ENCODE measurements around the gene IL9. TPM values are rescaled to one million over a fixed set of nuclear protein-coding genes. Genes with fewer than 3 reads are reported as not detected.

IL9 gene
- polyA plus RNA-seq, 3 donors = not detected

DNA sequence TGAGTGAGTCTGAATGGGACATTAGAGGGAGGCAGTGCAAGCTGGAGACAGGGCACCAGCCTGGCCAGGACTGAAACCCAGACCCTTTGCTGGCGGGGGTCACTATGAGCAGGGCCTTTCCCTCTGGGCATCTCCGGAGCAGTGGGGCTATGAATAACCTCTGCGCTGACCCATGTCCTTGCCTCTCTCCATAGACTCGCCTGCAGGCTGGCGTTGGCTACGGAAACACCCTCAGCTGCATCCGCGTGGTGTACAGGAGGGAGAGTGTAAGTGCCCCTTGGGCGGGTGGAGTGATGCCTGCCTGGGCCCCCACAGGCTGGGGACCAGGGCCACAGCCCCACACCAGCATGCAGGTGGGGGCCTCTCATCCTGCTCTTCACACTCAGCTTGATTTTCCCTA is 45.4 kb downstream of the IL9 start:
- DNase-seq (ENCODE audit: extremely low read depth in 1 of 11, low read depth in 9 of 11, low spot score in 4 of 11) = no peak

DNA sequence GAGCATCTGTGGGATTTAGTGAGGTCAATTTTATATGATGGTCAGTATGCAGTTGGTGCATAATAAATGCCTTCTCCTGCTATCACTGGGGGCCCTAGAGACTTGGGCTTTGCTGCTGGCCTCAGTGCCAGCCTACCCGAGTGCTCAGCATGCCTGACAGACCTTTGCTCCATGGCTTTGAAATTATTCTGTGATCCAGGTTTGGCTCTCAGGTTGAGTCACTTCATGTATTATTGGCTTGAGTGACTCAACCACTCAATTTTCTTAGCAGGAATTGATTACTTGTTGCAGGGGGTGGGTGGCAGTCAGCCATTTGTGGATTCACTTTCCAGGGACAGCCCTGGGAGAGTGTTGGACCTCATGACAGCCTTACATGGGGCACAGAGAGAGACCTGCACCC is 47.7 kb downstream of the IL9 start:
- no peak for DNase-seq (ENCODE audit: extremely low read depth in 1 of 11, low read depth in 9 of 11, low spot score in 4 of 11)

DNA sequence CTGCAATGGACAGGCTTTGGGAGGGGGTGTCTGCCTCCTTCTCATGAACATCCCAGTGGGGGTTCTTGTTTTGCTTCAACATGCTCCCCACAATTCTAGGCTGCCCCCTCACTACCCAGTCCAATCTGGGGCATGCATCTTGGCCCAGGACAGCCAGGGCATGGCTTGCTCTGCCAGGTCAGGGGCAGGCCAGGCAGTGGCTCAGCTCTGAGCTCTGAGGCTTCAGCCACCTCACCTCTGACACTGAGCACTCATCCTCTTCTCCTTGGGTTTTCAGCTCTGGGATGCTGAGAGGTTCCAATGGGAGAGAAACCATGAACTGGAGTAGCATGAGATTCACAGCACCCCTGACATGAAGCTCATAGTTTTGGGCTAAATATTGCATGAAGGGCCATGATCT is 49.3 kb downstream of the IL9 start:
- DNase-seq (ENCODE audit: extremely low read depth in 1 of 11, low read depth in 9 of 11, low spot score in 4 of 11) = no peak

DNA sequence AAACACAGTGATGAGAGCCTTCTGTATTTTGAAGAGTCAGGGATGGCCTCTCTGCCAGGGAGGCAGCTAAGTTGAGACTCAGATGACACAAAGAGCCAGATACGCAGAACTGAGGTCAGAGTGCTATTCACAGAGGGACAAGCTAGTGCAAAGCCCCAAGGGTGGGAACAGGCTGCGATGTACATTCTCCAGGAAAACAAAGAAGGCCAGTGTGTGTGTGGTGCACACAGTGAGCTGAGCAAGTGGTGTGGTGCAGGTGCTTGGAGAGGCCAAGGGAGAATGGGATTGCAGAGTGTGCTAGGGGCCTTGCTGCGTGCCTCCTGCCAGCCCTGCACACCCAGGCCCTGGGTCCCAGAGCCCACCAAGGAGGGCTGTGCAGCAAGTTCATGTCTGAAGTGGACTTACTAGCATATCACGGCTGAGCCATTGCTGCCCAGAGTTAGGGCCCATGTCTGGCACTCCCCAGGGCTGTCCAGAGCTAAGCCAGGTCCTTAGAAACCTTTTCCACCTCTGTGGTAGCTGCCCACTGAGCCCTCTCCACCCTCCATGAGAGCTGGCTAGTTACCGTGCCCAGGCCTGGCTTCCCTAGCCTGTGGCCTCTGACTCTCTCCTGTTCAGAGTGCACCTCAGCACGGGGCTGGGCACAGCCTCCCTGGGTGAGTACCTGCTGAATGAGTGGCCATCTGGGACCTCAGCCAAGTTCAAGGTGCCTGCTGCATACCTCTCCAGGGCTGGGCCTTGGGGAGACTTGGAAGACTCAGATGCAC is 51.9 kb downstream of the IL9 start:
- no peak for DNase-seq (ENCODE audit: extremely low read depth in 1 of 11, low read depth in 9 of 11, low spot score in 4 of 11)

DNA sequence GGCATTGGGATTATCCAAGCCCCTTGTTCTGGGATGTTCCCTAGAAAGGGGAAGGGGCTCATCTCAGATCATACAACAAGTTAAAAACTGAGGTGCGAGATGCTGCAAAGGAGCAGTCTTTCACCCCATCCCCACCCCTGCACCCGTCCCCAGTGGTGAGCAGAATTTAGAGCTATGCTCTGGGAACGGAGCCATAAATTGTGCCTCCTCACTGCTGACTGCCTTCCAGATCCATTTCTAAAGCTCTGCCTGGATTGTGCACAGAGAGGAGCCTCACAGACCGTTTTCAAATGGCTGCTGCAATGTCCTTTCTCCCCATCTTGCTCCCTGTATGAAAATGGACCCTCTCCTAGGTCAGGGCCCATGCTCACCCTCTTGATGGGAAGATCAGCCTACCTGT is 52.9 kb downstream of the IL9 start:
- DNase-seq (ENCODE audit: extremely low read depth in 1 of 11, low read depth in 9 of 11, low spot score in 4 of 11) = no peak

Other genes with a start within 250 kb of the IL9 start
- 1 to 10 TPM; 3.4 to 7.0 (median 4.3) TPM for gene SLC25A48, start 61.2 kb downstream of the IL9 start, polyA plus RNA-seq (ENCODE audit: insufficient read length in 3 of 3)
- 1 to 10 TPM; 2.3 to 5.1 (median 2.3) TPM for gene LECT2, start 59.1 kb upstream of the IL9 start, polyA plus RNA-seq (ENCODE audit: insufficient read length in 3 of 3)
- 100 to 1,000 TPM; 215 to 272 (median 218) TPM for gene TGFBI, start 133.1 kb upstream of the IL9 start, polyA plus RNA-seq (ENCODE audit: insufficient read length in 3 of 3)
- 10 to 100 TPM; 64.6 to 77.0 (median 68.9) TPM for gene SMAD5, start 237.0 kb upstream of the IL9 start, polyA plus RNA-seq (ENCODE audit: insufficient read length in 3 of 3)